ENCODE data around the gene CDK7. TPM values are rescaled to one million over a fixed set of nuclear protein-coding genes. Genes with fewer than 3 reads are reported as not detected.

The CDK7 gene
- total RNA-seq, 1 donor from 2014 or later = 49.2 TPM

- Mint-ChIP-seq H3K4me3 (no peak overlapping the region), H3K4me1 (ENCODE audit: low read depth) (no peaks in the 10 kb centered on the region), H3K27me3 (ENCODE audit: insufficient read depth) (no peaks in the 10 kb centered on the region), H3K9me3 (no peaks in the 10 kb centered on the region), H3K36me3 (ENCODE audit: low read depth) (peaks cover 22% of the 10 kb centered on the region), H3K27ac (no peak overlapping the region)
- no peak for DNase-seq (ENCODE audit: low spot score)
- intact Hi-C loops (cut with micrococcal nuclease) = no loop called here
These were observed 46.4 kb downstream of the CDK7 start for GRCh38 chr5:69281114-69281513.

- H3K9me3 Mint-ChIP-seq = no peaks in the 10 kb centered on the region
- no peaks in the 10 kb centered on the region for H3K4me1 Mint-ChIP-seq (ENCODE audit: low read depth)
- H3K4me3 Mint-ChIP-seq = no peak overlapping the region
- DNase-seq (ENCODE audit: low spot score) = no peak
- peaks cover 18% of the 10 kb centered on the region for H3K36me3 Mint-ChIP-seq (ENCODE audit: low read depth)
- no peaks in the 10 kb centered on the region for H3K27me3 Mint-ChIP-seq (ENCODE audit: insufficient read depth)
- intact Hi-C loops (cut with micrococcal nuclease) = no loop called here
- no peak overlapping the region for H3K27ac Mint-ChIP-seq
These were observed 49.5 kb downstream of the CDK7 start for GRCh38 chr5:69284203-69284602.

- H3K36me3 Mint-ChIP-seq (ENCODE audit: low read depth) = peaks cover 10% of the 10 kb centered on the region
- H3K4me3 Mint-ChIP-seq = no peak overlapping the region
- no peaks in the 10 kb centered on the region for H3K4me1 Mint-ChIP-seq (ENCODE audit: low read depth)
- no peaks in the 10 kb centered on the region for H3K9me3 Mint-ChIP-seq
- no peak for DNase-seq (ENCODE audit: low spot score)
- no peaks in the 10 kb centered on the region for H3K27me3 Mint-ChIP-seq (ENCODE audit: insufficient read depth)
- intact Hi-C loops (cut with micrococcal nuclease) = no loop called here
- H3K27ac Mint-ChIP-seq = no peak overlapping the region
These were observed 50.9 kb downstream of the CDK7 start for GRCh38 chr5:69285448-69286116.

- no peak for DNase-seq (ENCODE audit: low spot score)
- Mint-ChIP-seq H3K27ac (no peak overlapping the region), H3K27me3 (ENCODE audit: insufficient read depth) (no peaks in the 10 kb centered on the region), H3K4me1 (ENCODE audit: low read depth) (no peaks in the 10 kb centered on the region), H3K9me3 (no peaks in the 10 kb centered on the region), H3K36me3 (ENCODE audit: low read depth) (peaks cover 9% of the 10 kb centered on the region), H3K4me3 (no peak overlapping the region)
- intact Hi-C loops (cut with micrococcal nuclease) = no loop called here
These were observed 53.4 kb downstream of the CDK7 start for GRCh38 chr5:69288069-69288468.

- DNase-seq (ENCODE audit: low spot score) = no peak
- Mint-ChIP-seq H3K36me3 (ENCODE audit: low read depth) (peaks cover 9% of the 10 kb centered on the region), H3K27me3 (ENCODE audit: insufficient read depth) (no peaks in the 10 kb centered on the region), H3K4me3 (no peak overlapping the region), H3K4me1 (ENCODE audit: low read depth) (no peaks in the 10 kb centered on the region), H3K27ac (no peak overlapping the region), H3K9me3 (no peaks in the 10 kb centered on the region)
- intact Hi-C loops (cut with micrococcal nuclease) = no loop called here
These were observed 54.0 kb downstream of the CDK7 start for GRCh38 chr5:69288688-69289087.

- DNase-seq (ENCODE audit: low spot score) = no peak
- no peak overlapping the region for H3K4me3 Mint-ChIP-seq
- H3K9me3 Mint-ChIP-seq = no peaks in the 10 kb centered on the region
- H3K27ac Mint-ChIP-seq = no peak overlapping the region
- H3K27me3 Mint-ChIP-seq (ENCODE audit: insufficient read depth) = no peaks in the 10 kb centered on the region
- intact Hi-C loops (cut with micrococcal nuclease) = no loop called here
- H3K36me3 Mint-ChIP-seq (ENCODE audit: low read depth) = peaks cover 6% of the 10 kb centered on the region
- H3K4me1 Mint-ChIP-seq (ENCODE audit: low read depth) = peaks cover 8% of the 10 kb centered on the region
These were observed 57.6 kb downstream of the CDK7 start for GRCh38 chr5:69292306-69292705.

- Mint-ChIP-seq H3K9me3 (no peaks in the 10 kb centered on the region), H3K4me3 (no peak overlapping the region), H3K4me1 (ENCODE audit: low read depth) (peaks cover 8% of the 10 kb centered on the region), H3K27ac (no peak overlapping the region), H3K36me3 (ENCODE audit: low read depth) (peaks cover 9% of the 10 kb centered on the region), H3K27me3 (ENCODE audit: insufficient read depth) (no peaks in the 10 kb centered on the region)
- intact Hi-C loops (cut with micrococcal nuclease) = no loop called here
- DNase-seq (ENCODE audit: low spot score) = no peak
These were observed 59.2 kb downstream of the CDK7 start for GRCh38 chr5:69293882-69294281.

GRCh38 chr5:69295088-69295754 is 60.5 kb downstream of the CDK7 start:
- no peaks in the 10 kb centered on the region for H3K9me3 Mint-ChIP-seq
- no peak overlapping the region for H3K4me3 Mint-ChIP-seq
- H3K4me1 Mint-ChIP-seq (ENCODE audit: low read depth) = peaks cover 8% of the 10 kb centered on the region
- peaks cover 15% of the 10 kb centered on the region for H3K36me3 Mint-ChIP-seq (ENCODE audit: low read depth)
- intact Hi-C loops (cut with micrococcal nuclease) = no loop called here
- no peak overlapping the region for H3K27ac Mint-ChIP-seq
- no peaks in the 10 kb centered on the region for H3K27me3 Mint-ChIP-seq (ENCODE audit: insufficient read depth)
- DNase-seq (ENCODE audit: low spot score) = no peak

- H3K27me3 Mint-ChIP-seq (ENCODE audit: insufficient read depth) = peaks cover 2% of the 10 kb centered on the region
- intact Hi-C loops (cut with micrococcal nuclease) = no loop called here
- no peak overlapping the region for H3K27ac Mint-ChIP-seq
- DNase-seq (ENCODE audit: low spot score) = no peak
- H3K4me3 Mint-ChIP-seq = no peak overlapping the region
- peaks cover 11% of the 10 kb centered on the region for H3K36me3 Mint-ChIP-seq (ENCODE audit: low read depth)
- H3K9me3 Mint-ChIP-seq = no peaks in the 10 kb centered on the region
- peaks cover 8% of the 10 kb centered on the region for H3K4me1 Mint-ChIP-seq (ENCODE audit: low read depth)
These were observed 64.9 kb downstream of the CDK7 start for GRCh38 chr5:69299625-69300024.

GRCh38 chr5:69300537-69301203 is 66.0 kb downstream of the CDK7 start:
- intact Hi-C loops (cut with micrococcal nuclease) = no loop called here
- peaks cover 14% of the 10 kb centered on the region for H3K36me3 Mint-ChIP-seq (ENCODE audit: low read depth)

GRCh38 chr5:69305512-69305911 is 70.8 kb downstream of the CDK7 start:
- Mint-ChIP-seq H3K4me3 (no peak overlapping the region), H3K9me3 (peaks cover 9% of the 10 kb centered on the region), H3K4me1 (ENCODE audit: low read depth) (no peaks in the 10 kb centered on the region), H3K36me3 (ENCODE audit: low read depth) (peaks cover 25% of the 10 kb centered on the region), H3K27ac (no peak overlapping the region), H3K27me3 (ENCODE audit: insufficient read depth) (peaks cover 2% of the 10 kb centered on the region)
- no peak for DNase-seq (ENCODE audit: low spot score)
- intact Hi-C loops (cut with micrococcal nuclease) = no loop called here

More at GRCh38 chr5:69300537-69301203, 66.0 kb downstream of the CDK7 start:
- peaks cover 2% of the 10 kb centered on the region for H3K27me3 Mint-ChIP-seq (ENCODE audit: insufficient read depth)
- no peaks in the 10 kb centered on the region for H3K9me3 Mint-ChIP-seq
- DNase-seq (ENCODE audit: low spot score) = no peak
- H3K4me1 Mint-ChIP-seq (ENCODE audit: low read depth) = no peaks in the 10 kb centered on the region
- H3K4me3 Mint-ChIP-seq = no peak overlapping the region
- H3K27ac Mint-ChIP-seq = no peak overlapping the region

- peaks cover 10% of the 10 kb centered on the region for H3K9me3 Mint-ChIP-seq
- H3K4me3 Mint-ChIP-seq = no peak overlapping the region
- intact Hi-C loops (cut with micrococcal nuclease) = no loop called here
- H3K27me3 Mint-ChIP-seq (ENCODE audit: insufficient read depth) = no peaks in the 10 kb centered on the region
- DNase-seq (ENCODE audit: low spot score) = no peak
- H3K27ac Mint-ChIP-seq = no peak overlapping the region
- peaks cover 32% of the 10 kb centered on the region for H3K36me3 Mint-ChIP-seq (ENCODE audit: low read depth)
- H3K4me1 Mint-ChIP-seq (ENCODE audit: low read depth) = no peaks in the 10 kb centered on the region
These were observed 73.4 kb downstream of the CDK7 start for GRCh38 chr5:69308046-69308553.

GRCh38 chr5:69309380-69309779 is 74.7 kb downstream of the CDK7 start:
- H3K4me1 Mint-ChIP-seq (ENCODE audit: low read depth) = no peaks in the 10 kb centered on the region
- peaks cover 37% of the 10 kb centered on the region for H3K36me3 Mint-ChIP-seq (ENCODE audit: low read depth)
- no peak overlapping the region for H3K27ac Mint-ChIP-seq
- no peak overlapping the region for H3K4me3 Mint-ChIP-seq
- peaks cover 10% of the 10 kb centered on the region for H3K9me3 Mint-ChIP-seq
- intact Hi-C loops (cut with micrococcal nuclease) = no loop called here
- no peaks in the 10 kb centered on the region for H3K27me3 Mint-ChIP-seq (ENCODE audit: insufficient read depth)
- no peak for DNase-seq (ENCODE audit: low spot score)

All from activated T-helper 1 cell treated with anti-CD3 and anti-CD28 coated beads, Interleukin-12 subunit alpha, Interleukin-12 subunit beta, Interleukin-2, Interleukin-4 antibody, amounts not matched to agents 30 ng/mL and 10 ng/mL and 1 ng/mL, durations not matched to agents 14 hours and 24 hours and 36 hours (primary cell).